Tibial artery (tissue), 4 donors: ENCODE measurements around the gene ACOXL.

ENCODE experiments used
- DNase-seq, 2 donors: peaks; one replicate each; pipeline ENCODE4 v3.0.0-alpha.2; 2019
- H3K27ac ChIP-seq, 2 donors: fragments of 200-600 bp; sonication (generic) in 1 of 2; 1 replicate in 1 of 2; 2 replicates in 1 of 2; pipeline ENCODE4 v1.5.1; 2018 to 2019; ENCODE audit warnings: mild to moderate bottlenecking in 1 of 2
- H3K27me3 ChIP-seq, 2 donors: fragments of 200-600 bp; sonication (generic) in 1 of 2; one replicate each; pipeline versions ENCODE4 v1.5.1 to v1.6.0; 2016 to 2019
- H3K36me3 ChIP-seq, 3 donors: fragments of 200-600 bp; sonication (generic) in 2 of 3; one replicate each; pipeline ENCODE4 v1.5.1; 2016 to 2019; ENCODE audit warnings: mild to moderate bottlenecking in 2 of 3
- H3K4me1 ChIP-seq, 4 donors: fragments of 200-600 bp; sonication (generic) in 2 of 4; 1 replicate in 3 of 4; 2 replicates in 1 of 4; pipeline ENCODE4 v1.5.1; 2016 to 2019
- H3K4me3 ChIP-seq, 2 donors: fragments of 200-600 bp; sonication (generic) in 1 of 2; 1 replicate in 1 of 2; 2 replicates in 1 of 2; pipeline ENCODE4 v1.5.1; 2018 to 2019; ENCODE audit warnings: mild to moderate bottlenecking in 2 of 2
- H3K9me3 ChIP-seq, 3 donors: fragments of 200-600 bp; sonication (generic) in 1 of 3; one replicate each; pipeline ENCODE4 v1.5.1; 2016 to 2019
- intact Hi-C: fragments of 100-400 bp; cut with DNase I; formaldehyde crosslinking; loops from one replicate; pipeline ENCODE4 v1.15.0; 2023; ENCODE audit warnings: low total_unique reads
- TF ChIP-seq, protein P1 (sequence below), 2 experiments: fragments of 200-600 bp in 1 of 2; fragments of 450-650 bp in 1 of 2; IDR thresholded peaks; one replicate each; pipeline ENCODE4 v1.5.1; 2017 to 2019; ENCODE audit warnings: antibody characterized with exemption in 2 of 2, mild to moderate bottlenecking in 1 of 2, moderate library complexity in 1 of 2

ACOXL gene

DNA sequence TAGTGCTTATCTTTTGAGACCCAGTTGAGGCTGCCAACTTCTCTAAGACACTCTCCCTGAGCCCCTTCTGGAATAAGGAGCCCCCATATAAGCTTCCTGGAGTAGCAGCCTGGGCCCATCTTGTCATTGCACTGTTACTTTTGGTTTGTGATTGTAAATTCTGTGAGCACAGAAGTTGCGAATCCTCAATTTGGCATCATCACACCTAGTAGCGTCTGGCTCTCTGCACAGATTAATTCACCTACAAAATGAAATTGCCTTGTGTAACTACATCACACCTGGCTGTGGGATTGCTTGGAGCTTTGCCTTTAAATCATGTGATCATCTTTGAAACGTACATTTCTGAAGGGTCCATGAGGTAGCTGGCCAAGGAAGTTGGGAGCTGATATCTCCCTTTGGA lies 195.2 kb downstream of the ACOXL start:
- DNase-seq, result no peak
- Histone ChIP-seq H3K36me3 (no peaks in the 10 kb centered on the region), H3K27me3 (no peaks in the 10 kb centered on the region), H3K4me3 (no peak overlapping the region), H3K27ac (no peak overlapping the region), H3K9me3 (peaks cover 0 to 3% (median 0%) of the 10 kb centered on the region in 3 donors), H3K4me1 (peaks cover 0 to 4% (median 0%) of the 10 kb centered on the region in 4 donors)
- intact Hi-C loops, result no loop called here
- TF ChIP-seq, protein P1, sequence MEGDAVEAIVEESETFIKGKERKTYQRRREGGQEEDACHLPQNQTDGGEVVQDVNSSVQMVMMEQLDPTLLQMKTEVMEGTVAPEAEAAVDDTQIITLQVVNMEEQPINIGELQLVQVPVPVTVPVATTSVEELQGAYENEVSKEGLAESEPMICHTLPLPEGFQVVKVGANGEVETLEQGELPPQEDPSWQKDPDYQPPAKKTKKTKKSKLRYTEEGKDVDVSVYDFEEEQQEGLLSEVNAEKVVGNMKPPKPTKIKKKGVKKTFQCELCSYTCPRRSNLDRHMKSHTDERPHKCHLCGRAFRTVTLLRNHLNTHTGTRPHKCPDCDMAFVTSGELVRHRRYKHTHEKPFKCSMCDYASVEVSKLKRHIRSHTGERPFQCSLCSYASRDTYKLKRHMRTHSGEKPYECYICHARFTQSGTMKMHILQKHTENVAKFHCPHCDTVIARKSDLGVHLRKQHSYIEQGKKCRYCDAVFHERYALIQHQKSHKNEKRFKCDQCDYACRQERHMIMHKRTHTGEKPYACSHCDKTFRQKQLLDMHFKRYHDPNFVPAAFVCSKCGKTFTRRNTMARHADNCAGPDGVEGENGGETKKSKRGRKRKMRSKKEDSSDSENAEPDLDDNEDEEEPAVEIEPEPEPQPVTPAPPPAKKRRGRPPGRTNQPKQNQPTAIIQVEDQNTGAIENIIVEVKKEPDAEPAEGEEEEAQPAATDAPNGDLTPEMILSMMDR (IDR thresholded peaks at IDR 0.05), result no peak

- H3K36me3 ChIP-seq, result no peaks in the 10 kb centered on the region
- TF ChIP-seq, protein P1 (IDR thresholded peaks at IDR 0.05), result no peak
- intact Hi-C loops, result no loop called here
- H3K27ac ChIP-seq, result no peak overlapping the region
- no peak overlapping the region for H3K4me3 ChIP-seq
- H3K27me3 ChIP-seq, result no peaks in the 10 kb centered on the region
- peaks cover 0 to 3% (median 0%) of the 10 kb centered on the region in 3 donors for H3K9me3 ChIP-seq
- H3K4me1 ChIP-seq, result peaks cover 0 to 4% (median 0%) of the 10 kb centered on the region in 4 donors
- no peak for DNase-seq
These were observed 197.2 kb downstream of the ACOXL start for GRCh38 chr2:110929528-110929927.

GRCh38 chr2:110931648-110932047 lies 199.3 kb downstream of the ACOXL start:
- TF ChIP-seq, protein P1 (IDR thresholded peaks at IDR 0.05), result no peak
- no peak overlapping the region for H3K4me3 ChIP-seq
- no peak overlapping the region for H3K27ac ChIP-seq
- peaks cover 0 to 4% (median 0%) of the 10 kb centered on the region in 4 donors for H3K4me1 ChIP-seq
- intact Hi-C loops, result no loop called here
- peaks cover 0 to 3% (median 0%) of the 10 kb centered on the region in 3 donors for H3K9me3 ChIP-seq
- no peak for DNase-seq
- H3K36me3 ChIP-seq, result no peaks in the 10 kb centered on the region
- H3K27me3 ChIP-seq, result no peaks in the 10 kb centered on the region

GRCh38 chr2:110933420-110933819 lies 201.0 kb downstream of the ACOXL start:
- Histone ChIP-seq H3K4me3 (no peak overlapping the region), H3K4me1 (peaks cover 0 to 4% (median 0%) of the 10 kb centered on the region in 4 donors), H3K9me3 (peaks cover 0 to 3% (median 0%) of the 10 kb centered on the region in 3 donors), H3K27me3 (peaks cover 0 to 4% of the 10 kb centered on the region in 2 donors), H3K27ac (no peak overlapping the region), H3K36me3 (no peaks in the 10 kb centered on the region)
- DNase-seq, result no peak
- TF ChIP-seq, protein P1 (IDR thresholded peaks at IDR 0.05), result no peak
- intact Hi-C loops, result no loop called here

DNA sequence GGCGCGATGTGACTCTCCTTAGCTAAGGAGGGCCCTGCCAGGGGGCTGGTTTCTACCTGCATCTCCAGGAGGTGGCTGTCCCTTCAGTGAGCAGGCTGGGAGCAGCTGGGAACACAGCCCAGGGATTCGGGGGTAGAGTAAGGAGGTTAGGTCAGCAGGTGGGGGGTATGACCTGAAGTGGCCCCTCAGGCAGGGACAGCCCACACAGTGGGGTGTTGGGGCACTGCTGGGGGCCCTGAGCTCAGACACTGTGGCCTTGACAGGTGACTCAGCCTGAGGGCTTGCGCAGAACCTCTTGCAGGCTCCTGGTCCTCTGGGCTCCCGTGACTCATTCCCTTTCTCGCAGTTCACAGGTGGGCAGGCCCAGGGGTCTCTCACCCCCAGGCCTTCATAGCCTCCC lies 202.6 kb downstream of the ACOXL start:
- intact Hi-C loops, result no loop called here
- no peaks in the 10 kb centered on the region for H3K36me3 ChIP-seq
- no peak overlapping the region for H3K4me3 ChIP-seq

More for the DNA sequence above, 202.6 kb downstream of the ACOXL start:
- Histone ChIP-seq H3K27ac (no peak overlapping the region), H3K4me1 (peaks cover 0 to 4% (median 0%) of the 10 kb centered on the region in 4 donors), H3K9me3 (no peaks in the 10 kb centered on the region), H3K27me3 (peaks cover 0 to 4% of the 10 kb centered on the region in 2 donors)
- no peak for DNase-seq
- TF ChIP-seq, protein P1 (IDR thresholded peaks at IDR 0.05), result no peak
